Umbilical cord (tissue), 2 donors: ENCODE data around the gene SLC2A9. TPM values are rescaled to one million over a fixed set of nuclear protein-coding genes. Genes with fewer than 3 reads are reported as not detected.

Experiments
- DNase-seq: peaks from one replicate; pipeline ENCODE4 v3.0.0-alpha.2; 2015; ENCODE audit warnings: low spot score
- total RNA-seq: library from RNA; depleted of rRNA; stranded (reverse); fragments of >200 nt; gene quantifications from one replicate; pipeline ENCODE4 v1.2.3, GENCODE V29; 2014; ENCODE audit warnings: low replicate concordance; ENCODE audit not compliant: insufficient read depth

The SLC2A9 gene
- total RNA-seq, 1 donor from 2014 or later, result 11.1 TPM

- no peak for DNase-seq
Observed at GRCh38 chr4:9893329-9894108, 127.8 kb downstream of the SLC2A9 start.

DNA sequence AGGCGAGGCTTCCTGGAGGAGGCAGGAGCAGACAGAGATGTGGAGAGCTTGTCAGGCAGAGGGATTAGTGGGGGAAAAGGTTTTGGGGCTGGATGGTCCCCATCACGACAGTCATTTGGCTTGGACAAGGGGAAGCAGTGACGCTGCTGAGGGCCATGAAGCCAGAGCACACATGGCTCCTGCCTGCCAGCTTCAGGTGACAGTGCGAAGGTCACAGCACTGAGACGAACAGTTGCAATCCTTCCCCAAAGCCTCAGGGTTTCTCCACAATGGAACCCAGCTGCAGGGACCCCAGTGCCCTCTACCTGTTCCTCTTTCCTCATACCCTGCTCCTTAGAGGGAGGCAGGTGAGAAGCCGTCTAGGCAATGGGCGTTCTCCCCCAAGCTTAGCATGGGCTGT, 129.6 kb downstream of the SLC2A9 start:
- no peak for DNase-seq

- no peak for DNase-seq
Observed at GRCh38 chr4:9891056-9891455, 130.2 kb downstream of the SLC2A9 start.

- DNase-seq, result no peak
Observed at GRCh38 chr4:9889306-9889705, 132.0 kb downstream of the SLC2A9 start.

GRCh38 chr4:9885958-9886357, 135.3 kb downstream of the SLC2A9 start:
- DNase-seq, result no peak

- peak; percentile 87 for DNase-seq
Observed at GRCh38 chr4:9880406-9881197, 140.7 kb downstream of the SLC2A9 start.

DNA sequence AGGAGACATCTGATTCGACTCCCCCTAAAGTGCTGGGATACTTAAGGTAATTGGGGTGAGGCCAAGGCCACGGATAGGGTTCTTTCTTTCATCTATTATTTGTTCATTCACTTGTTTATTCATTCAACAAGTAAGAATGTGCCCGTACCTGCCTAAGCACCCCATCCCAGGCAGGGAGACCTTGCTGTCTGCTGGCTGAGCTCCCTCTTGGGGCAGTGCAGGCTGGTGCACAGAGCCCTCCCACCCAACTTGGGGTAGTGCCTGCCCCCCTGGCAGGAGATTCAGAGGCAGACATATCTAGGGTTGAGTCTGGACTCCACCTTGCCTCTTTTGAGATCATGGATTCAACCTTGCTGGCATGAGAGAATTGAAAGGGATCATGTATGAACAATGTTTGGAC, 144.2 kb downstream of the SLC2A9 start:
- no peak for DNase-seq

- DNase-seq, result no peak
Observed at GRCh38 chr4:9875516-9875915, 145.8 kb downstream of the SLC2A9 start.

DNA sequence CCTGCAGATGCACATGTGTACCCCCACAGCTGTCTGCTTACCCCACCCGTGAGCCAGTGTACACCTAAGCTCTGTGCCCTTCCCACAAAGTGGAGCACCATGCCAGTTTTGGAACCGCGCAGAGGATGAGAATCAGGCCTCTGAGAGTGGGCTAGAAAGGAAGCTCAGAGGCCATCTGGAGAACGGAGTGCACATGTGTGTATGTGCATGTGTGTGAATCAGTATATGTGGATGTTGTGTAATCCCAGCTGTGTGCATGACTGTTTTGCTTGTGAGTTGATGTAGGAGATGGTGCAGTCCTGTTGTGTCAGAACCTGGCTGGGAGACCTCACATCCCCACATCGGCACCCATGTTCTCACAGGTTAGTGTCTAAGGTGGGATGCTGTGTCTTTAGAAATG, 146.9 kb downstream of the SLC2A9 start:
- no peak for DNase-seq

DNA sequence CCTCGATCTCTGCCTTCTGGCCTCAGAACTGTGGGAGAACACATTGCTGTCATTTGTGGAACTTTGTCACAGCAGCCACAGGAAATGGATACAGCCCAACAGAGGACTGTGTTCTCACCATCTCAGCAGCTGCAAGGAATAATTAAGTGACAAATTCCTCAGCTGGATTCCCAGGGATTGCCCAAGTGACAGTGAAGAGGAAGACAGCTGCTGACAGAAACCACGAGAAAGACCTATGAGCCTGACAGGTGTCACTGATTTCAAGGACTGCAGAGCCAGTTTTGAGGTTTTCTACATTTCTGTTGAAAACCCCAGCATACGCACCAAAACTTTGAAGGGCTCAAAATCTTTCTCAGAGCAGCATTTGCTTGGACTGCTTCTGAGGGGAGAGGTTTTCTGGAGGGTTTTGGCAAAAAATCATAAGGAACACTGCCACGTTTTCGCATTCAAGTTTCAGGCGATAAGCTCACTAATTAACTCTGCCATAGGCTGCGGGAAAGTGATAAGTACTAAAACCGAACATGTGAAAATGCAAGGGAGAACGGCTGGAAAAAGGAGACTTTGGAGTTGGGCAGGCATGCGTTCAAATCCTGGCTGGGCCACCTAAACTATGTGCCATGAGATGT, 151.0 kb downstream of the SLC2A9 start:
- no peak for DNase-seq

DNA sequence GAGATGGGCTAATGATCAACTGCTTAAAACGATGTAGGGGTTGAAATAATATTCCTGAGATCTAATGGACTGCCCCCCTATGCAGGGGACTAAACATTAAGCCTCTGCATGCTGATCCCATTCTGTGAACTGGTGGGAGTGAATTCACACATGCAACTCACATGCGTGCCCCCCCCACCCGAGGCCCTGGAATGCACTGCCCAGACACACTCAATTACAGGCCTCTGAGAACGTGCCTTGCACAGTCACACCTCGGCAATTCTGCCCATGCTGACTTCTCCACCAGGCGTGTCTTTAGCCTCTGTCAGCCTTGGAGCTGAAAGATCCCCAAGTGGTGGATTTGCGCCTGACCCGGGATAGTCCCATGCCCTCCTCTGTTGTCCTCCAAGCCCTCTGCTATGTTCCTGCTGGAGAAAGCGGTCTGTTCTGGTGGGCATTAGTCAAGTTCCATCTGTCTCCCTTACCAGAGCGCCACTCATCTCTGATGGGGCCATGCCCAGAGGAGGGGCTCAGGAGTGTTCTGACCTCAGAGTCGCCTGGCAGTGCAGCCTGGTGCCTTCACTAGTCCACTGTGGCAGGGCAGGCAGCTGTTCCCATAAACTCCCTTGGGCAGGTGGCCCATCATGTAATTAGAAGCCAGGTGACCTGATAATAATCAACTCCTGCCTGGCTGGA, 153.4 kb downstream of the SLC2A9 start:
- DNase-seq, result no peak

DNA sequence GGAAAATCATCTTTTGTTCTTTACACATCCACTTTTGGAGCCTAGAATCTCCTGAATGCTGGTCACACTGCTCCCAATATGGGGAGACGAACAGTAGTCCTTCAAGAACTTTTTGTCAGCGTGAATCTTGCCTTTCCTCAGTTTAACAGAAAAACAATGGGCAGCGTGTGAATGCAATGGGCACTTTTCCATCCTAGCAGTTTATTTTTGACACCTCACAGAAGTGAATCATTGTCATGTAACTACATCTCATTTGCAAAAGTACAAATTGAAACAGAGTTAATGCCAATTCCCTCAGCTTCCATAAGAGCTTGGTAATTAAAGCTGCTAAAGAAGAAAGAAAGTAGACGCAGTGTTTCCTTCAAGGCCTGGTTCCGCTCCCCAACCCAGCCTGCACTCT, 154.4 kb downstream of the SLC2A9 start:
- DNase-seq, result no peak

DNA sequence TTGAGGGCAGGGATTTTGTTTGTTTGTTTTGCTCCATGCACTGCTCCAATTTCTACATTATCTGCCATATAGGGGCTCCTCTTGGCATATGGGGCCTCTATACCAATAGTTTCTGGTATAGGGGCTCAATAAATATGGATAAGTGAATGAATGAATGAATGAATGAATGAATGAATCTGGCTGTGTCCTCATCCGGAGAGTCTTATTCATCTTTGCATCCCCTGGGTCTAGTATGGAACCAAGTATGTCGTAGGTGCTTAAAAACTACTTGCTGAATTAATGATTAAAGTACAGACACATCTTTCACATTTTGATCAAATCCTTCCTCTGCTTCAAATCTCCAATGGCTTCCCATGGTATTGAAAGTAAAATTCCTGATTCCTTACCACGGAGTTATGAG, 159.7 kb downstream of the SLC2A9 start:
- DNase-seq, result no peak

GRCh38 chr4:9859810-9860209, 161.5 kb downstream of the SLC2A9 start:
- no peak for DNase-seq

DNA sequence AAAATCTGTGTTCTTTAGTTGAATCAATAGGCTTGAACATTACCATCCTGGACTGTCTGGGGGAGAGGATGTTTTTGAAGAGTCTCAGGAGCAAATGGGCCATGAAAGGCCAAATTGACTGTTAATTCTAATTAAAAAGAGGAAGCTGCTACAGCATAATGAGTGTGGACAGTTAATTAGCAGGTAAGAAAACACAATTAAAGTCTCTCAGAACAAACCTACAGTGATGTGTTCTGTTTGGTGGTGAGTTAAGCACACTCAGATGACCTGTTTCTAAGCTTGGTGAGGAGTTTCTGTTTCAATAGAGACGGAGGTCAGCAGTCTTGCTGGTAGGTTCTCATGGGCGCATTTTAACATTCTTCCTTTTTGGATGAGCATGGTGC, 171.8 kb downstream of the SLC2A9 start:
- DNase-seq, result no peak

GRCh38 chr4:9847968-9848748, 173.1 kb downstream of the SLC2A9 start:
- no peak for DNase-seq

DNA sequence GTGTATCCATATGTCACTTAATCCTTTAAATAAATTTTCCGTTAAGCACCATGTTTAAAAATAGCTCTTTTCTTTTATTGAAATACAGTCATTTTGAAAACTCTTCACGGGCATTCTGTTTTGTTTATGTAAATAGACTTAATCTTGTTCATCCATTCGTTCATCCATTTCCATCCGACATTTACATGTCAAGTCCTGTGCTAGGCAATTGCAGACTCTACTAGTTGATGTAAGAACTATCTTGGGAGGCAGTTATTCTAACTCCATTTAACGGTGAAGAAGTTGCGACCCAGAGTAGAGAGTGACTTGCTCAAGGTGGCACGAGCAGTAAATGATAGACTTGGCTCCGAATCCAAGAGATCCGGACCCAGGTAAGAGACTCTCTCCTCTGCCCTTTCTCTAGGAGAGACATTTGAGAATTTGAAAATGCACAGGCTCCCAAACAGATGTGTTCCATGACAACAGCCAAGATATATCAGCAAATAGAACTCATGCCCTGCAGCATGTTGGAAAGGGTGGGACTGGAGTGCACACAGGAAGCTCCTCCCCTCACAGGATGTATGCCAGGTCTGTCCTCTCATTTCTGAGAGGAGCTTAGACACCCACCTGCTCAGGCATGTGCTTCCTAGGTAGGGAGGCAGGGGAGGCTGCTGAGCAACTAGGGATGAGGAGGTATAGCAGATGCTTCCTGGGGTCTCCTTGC, 175.4 kb downstream of the SLC2A9 start:
- no peak for DNase-seq

- no peak for DNase-seq
Observed at GRCh38 chr4:9841072-9841471, 180.2 kb downstream of the SLC2A9 start.

GRCh38 chr4:9835430-9835829, 185.9 kb downstream of the SLC2A9 start:
- DNase-seq, result no peak

- no peak for DNase-seq
Observed at GRCh38 chr4:9833421-9833820, 187.9 kb downstream of the SLC2A9 start.

- no peak for DNase-seq
Observed at GRCh38 chr4:9832640-9833039, 188.7 kb downstream of the SLC2A9 start.
